Type B pancreatic cell (in vitro differentiated cells): ENCODE data around the gene GPR42. TPM values are rescaled to one million over a fixed set of nuclear protein-coding genes. Genes with fewer than 3 reads are reported as not detected.
"Not testable (repeated sequence)": the region's sequence is repeated elsewhere in the genome, so short reads cannot be mapped to it uniquely, and the experiment has no call there.

Experiments used
- DNase-seq: peaks from one replicate; pipeline ENCODE4 v3.0.0; 2021; ENCODE audit warnings: mixed read lengths; ENCODE audit not compliant: unreplicated experiment; ENCODE audit errors: extremely low spot score
- H3K27ac Mint-ChIP-seq: 2 replicates; pipeline ENCODE4 v1.8.0; 2021; ENCODE audit warnings: mild to moderate bottlenecking, mixed read lengths
- H3K27me3 Mint-ChIP-seq: 2 replicates; pipeline ENCODE4 v1.8.0; 2021; ENCODE audit warnings: mixed read lengths
- H3K36me3 Mint-ChIP-seq: 2 replicates; pipeline ENCODE4 v1.8.0; 2021; ENCODE audit warnings: mixed read lengths
- H3K4me1 Mint-ChIP-seq: one replicate; pipeline ENCODE4 v1.8.0; 2021; ENCODE audit warnings: mixed read lengths; ENCODE audit not compliant: unreplicated experiment
- H3K4me3 Mint-ChIP-seq: 2 replicates; pipeline ENCODE4 v1.8.0; 2021; ENCODE audit warnings: mild to moderate bottlenecking, mixed read lengths
- H3K9me3 Mint-ChIP-seq: 2 replicates; pipeline ENCODE4 v1.8.0; 2021; ENCODE audit warnings: mixed read lengths
- total RNA-seq: library from RNA; stranded (reverse); gene quantifications from 2 replicates; pipeline ENCODE4 v1.2.1, GENCODE V29; 2021; ENCODE audit warnings: low replicate concordance
- TF ChIP-seq, protein P1 (sequence below): fragments of 200-600 bp; sonication (generic); conservative IDR thresholded peaks from 2 replicates; pipeline ENCODE4 v1.5.0; 2021; ENCODE audit warnings: antibody characterized with exemption, mild to moderate bottlenecking

Gene GPR42
- total RNA-seq, 1 donor from 2014 or later = not detected

DNA sequence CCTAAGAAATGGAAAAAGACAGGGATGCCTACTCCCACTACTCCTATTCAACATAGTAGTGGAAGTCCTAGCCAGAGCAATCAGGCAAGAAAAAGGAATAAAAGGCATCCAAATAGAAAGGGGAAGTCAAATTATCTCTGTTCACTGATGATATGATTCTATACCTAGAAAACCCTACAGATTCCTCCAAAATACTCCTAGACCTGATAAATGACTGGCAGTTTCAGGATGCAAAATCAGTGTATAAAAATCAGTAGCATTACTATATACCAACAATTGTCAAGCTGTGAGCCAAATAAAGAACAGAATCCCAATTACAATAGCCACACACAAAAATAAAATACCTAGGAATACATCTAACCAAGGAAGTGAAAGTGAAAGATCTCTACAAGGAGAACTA is 1.3 kb upstream of the GPR42 start:
- no peaks in the 10 kb centered on the region for H3K9me3 Mint-ChIP-seq
- H3K27ac Mint-ChIP-seq = no peak overlapping the region
- no peak overlapping the region for H3K4me3 Mint-ChIP-seq
- DNase-seq = no peak
- H3K4me1 Mint-ChIP-seq = no peaks in the 10 kb centered on the region
- peaks cover 19% of the 10 kb centered on the region for H3K27me3 Mint-ChIP-seq
- TF ChIP-seq, protein P1, sequence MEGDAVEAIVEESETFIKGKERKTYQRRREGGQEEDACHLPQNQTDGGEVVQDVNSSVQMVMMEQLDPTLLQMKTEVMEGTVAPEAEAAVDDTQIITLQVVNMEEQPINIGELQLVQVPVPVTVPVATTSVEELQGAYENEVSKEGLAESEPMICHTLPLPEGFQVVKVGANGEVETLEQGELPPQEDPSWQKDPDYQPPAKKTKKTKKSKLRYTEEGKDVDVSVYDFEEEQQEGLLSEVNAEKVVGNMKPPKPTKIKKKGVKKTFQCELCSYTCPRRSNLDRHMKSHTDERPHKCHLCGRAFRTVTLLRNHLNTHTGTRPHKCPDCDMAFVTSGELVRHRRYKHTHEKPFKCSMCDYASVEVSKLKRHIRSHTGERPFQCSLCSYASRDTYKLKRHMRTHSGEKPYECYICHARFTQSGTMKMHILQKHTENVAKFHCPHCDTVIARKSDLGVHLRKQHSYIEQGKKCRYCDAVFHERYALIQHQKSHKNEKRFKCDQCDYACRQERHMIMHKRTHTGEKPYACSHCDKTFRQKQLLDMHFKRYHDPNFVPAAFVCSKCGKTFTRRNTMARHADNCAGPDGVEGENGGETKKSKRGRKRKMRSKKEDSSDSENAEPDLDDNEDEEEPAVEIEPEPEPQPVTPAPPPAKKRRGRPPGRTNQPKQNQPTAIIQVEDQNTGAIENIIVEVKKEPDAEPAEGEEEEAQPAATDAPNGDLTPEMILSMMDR = no peak
- no peaks in the 10 kb centered on the region for H3K36me3 Mint-ChIP-seq

DNA sequence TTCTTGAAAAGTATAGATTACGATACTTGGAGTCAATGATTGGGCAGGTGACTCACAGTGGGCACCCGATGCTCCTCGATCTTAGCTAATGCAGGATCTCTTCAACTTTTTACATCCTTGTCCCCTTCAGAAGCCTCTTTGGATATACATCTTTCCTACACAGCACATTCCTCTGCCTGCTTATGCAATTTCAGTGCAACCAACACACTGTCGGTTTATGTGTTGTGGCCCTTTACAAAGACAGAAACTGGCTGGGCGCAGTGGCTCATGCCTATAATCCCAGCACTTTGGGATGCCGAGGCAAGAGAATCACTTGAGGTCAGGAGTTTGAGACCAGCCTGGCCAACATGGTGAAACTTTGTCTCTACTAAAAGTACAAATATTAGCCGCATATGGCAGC is 2.6 kb downstream of the GPR42 start:
- peak; percentile 7 for DNase-seq
- Mint-ChIP-seq H3K4me3 (no peak overlapping the region), H3K27me3 (peaks cover 24% of the 10 kb centered on the region), H3K36me3 (no peaks in the 10 kb centered on the region), H3K27ac (no peak overlapping the region), H3K4me1 (no peaks in the 10 kb centered on the region), H3K9me3 (no peaks in the 10 kb centered on the region)
- TF ChIP-seq, protein P1 = no peak

DNA sequence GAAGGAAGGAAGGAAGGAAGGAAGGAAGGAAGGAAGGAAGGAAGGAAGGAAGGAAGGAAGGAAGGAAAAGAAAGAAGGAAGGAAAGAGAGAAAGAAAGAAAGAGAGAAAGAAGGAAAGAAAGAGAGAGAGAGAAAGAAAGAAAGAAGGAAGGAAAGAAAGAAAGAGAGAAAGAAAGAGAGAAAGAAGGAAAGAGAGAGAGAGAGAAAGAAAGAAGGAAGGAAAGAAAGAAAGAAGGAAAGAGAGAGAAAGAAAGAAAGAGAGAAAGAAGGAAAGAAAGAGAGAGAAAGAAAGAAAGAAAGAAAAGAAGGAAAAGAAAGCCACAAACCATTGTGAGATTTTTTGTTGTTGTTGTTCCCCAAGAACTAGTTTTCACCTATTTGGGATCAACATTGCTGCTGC is 3.2 kb downstream of the GPR42 start:
- not testable (repeated sequence) for H3K36me3 Mint-ChIP-seq, H3K27ac Mint-ChIP-seq, H3K4me3 Mint-ChIP-seq, H3K4me1 Mint-ChIP-seq, DNase-seq, H3K9me3 Mint-ChIP-seq
- peaks cover 24% of the 10 kb centered on the region for H3K27me3 Mint-ChIP-seq

DNA sequence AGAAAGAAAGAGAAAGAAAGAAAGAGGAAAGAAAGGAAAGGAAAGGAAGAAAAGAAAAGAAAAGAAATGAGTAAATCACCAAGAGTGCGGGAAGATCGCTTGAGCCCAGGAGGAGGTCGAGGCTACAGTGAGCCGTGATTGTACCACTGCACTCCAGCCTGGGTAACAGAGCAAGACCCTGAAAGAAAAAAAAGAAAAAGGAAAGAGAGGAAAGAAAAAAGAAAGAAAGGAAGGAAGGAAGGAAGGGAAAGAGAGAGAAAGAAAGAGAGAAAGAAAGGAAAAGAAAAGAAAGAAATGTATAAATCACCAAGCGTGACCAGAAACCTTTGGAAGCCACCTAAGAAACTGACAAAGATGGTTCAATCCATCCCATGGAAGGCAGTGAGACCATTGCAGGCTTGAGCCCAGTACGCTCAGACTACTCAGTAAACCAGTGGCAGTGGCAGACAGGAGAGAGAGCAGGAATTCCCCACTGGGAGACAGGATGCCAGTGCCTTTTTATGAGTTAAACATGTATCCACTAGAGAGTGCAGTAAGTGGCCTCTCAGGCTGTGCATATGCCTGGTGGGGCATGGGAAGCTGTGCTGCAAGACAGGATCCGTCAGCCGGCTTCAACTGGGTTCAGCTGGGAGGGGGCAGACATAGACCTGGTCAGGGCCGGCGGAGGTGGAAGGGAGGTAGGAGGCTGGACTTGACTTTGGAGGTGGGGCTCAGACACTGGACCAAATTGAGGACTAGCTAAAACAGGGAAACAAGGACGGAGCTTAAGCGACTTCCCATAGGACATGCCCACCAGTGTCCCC is 4.8 kb downstream of the GPR42 start:
- Mint-ChIP-seq H3K4me3 (no peak overlapping the region), H3K27ac (no peak overlapping the region), H3K27me3 (peaks cover 29% of the 10 kb centered on the region), H3K4me1 (peaks cover 6% of the 10 kb centered on the region), H3K9me3 (peaks cover 4% of the 10 kb centered on the region), H3K36me3 (no peaks in the 10 kb centered on the region)
- peak; percentile 49 for DNase-seq
- TF ChIP-seq, protein P1 = no peak

DNA sequence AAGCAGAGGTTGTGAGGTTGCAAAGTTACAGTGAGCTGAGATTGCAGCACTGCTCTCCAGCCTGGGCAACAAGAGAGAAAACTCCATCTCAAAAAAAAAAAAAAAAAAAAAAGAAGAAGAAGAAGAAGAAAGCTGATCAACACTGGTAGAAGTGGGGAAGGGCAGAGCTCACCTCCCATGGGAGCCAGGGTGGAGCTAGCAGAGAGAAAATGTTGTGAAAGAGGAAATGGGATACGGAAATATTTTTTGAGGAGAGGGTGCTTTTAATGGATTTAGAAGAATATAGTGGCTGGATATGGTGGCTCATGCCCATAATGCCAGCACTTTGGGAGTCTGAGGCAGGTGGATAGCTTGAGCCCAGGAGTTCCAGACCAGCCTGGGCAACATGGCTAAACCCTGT is 6.8 kb downstream of the GPR42 start:
- Mint-ChIP-seq H3K27me3 (peaks cover 38% of the 10 kb centered on the region), H3K4me1 (peaks cover 6% of the 10 kb centered on the region), H3K27ac (no peak overlapping the region), H3K4me3 (no peak overlapping the region), H3K36me3 (no peaks in the 10 kb centered on the region), H3K9me3 (peaks cover 4% of the 10 kb centered on the region)
- TF ChIP-seq, protein P1 = no peak
- no peak for DNase-seq

DNA sequence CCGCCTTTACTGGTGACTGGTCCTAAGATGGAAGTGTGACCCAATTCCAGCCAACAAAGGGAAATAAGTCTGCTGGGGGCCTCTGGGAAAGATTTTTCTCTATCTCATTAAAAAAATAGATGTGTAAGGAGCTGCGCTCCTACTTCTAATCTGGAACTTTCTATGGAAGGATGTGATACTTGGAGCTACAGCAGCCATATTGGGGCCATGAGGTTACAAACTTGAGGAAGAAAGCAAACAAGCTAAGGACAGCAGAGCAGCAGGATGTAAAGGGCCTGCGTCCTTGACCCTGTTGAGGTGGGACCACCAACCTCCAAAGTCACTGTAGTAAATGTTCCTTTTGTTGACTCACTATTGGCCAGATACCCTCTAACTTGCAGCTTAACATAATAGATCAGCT is 7.5 kb downstream of the GPR42 start:
- DNase-seq = no peak
- H3K36me3 Mint-ChIP-seq = no peaks in the 10 kb centered on the region
- H3K27me3 Mint-ChIP-seq = peaks cover 37% of the 10 kb centered on the region
- TF ChIP-seq, protein P1 = no peak
- H3K4me3 Mint-ChIP-seq = no peak overlapping the region
- no peak overlapping the region for H3K27ac Mint-ChIP-seq
- H3K9me3 Mint-ChIP-seq = peaks cover 4% of the 10 kb centered on the region
- peaks cover 6% of the 10 kb centered on the region for H3K4me1 Mint-ChIP-seq

DNA sequence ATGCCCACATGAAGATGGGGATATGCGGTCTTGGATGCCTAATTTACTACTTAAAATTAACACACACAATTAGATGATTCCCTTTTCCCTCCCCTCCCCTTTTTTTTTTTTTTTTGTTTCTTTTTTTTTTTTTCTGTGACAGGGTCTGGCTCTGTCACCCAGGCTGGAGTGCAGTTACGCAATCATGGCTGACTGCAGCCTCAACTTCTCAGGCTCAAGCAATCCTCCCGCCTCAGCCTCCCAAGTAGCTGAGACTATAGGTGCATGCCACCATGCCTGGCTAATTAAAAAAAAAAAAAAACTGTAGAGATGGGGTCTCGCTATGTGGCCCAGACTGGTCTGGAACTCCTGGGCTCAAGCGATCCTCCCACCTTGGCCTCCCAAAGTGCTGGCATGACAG is 8.7 kb downstream of the GPR42 start:
- H3K27ac Mint-ChIP-seq, H3K4me3 Mint-ChIP-seq, H3K36me3 Mint-ChIP-seq, H3K9me3 Mint-ChIP-seq, H3K4me1 Mint-ChIP-seq: not testable (repeated sequence)
- DNase-seq = peak; percentile 4
- peaks cover 27% of the 10 kb centered on the region for H3K27me3 Mint-ChIP-seq
